ENCODE results near the gene PIGV. TPM values are rescaled to one million over a fixed set of nuclear protein-coding genes. Genes with fewer than 3 reads are reported as not detected.
A peak's percentile ranks its signal among the peaks of the same experiment; 100 is the strongest.

PIGV gene
- total RNA-seq, 1 experiment from 2014 or later, result 7.5 TPM

- Mint-ChIP-seq H3K9me3 (no peaks in the 10 kb centered on the region), H3K4me1 (peaks cover 0 to 4% of the 10 kb centered on the region in 2 experiments; a peak in 1 of 4 replicates), H3K27ac (peak overlapping the region in 1 of 3 experiments; percentile 82; a peak in 2 of 7 replicates), H3K4me3 (no peak overlapping the region), H3K27me3 (ENCODE audit: low read depth) (no peaks in the 10 kb centered on the region), H3K36me3 (ENCODE audit: insufficient read depth in 1 of 3, low read depth in 3 of 3) (peaks cover 29 to 91% (median 73%) of the 10 kb centered on the region in 3 experiments; a peak in 6 of 7 replicates)
- H3K23ac ChIP-seq (ENCODE audit: insufficient read length, low read depth, low read length), result no peak overlapping the region
- no peak overlapping the region for H3T11ph ChIP-seq (ENCODE audit: low read length)
- H2BK5ac ChIP-seq (ENCODE audit: insufficient read length, low read length), result no peak overlapping the region
- H2BK12ac ChIP-seq (ENCODE audit: insufficient read length, low read depth, low read length), result no peak overlapping the region
- H3K4me1 ChIP-seq (ENCODE audit: insufficient read depth, low read length), result no peaks in the 10 kb centered on the region
- H3K79me2 ChIP-seq (ENCODE audit: insufficient read depth, low read length), result no peaks in the 10 kb centered on the region; the same call in 1 of the 2 replicates
- TF ChIP-seq CTCF (conservative IDR thresholded peaks at IDR 0.05), result no peak
- H4K20me1 ChIP-seq (ENCODE audit: control insufficient read depth, insufficient read depth, insufficient read length), result no peaks in the 10 kb centered on the region
- no peak overlapping the region for H3K27ac ChIP-seq (ENCODE audit: insufficient read length, low read depth, low read length)
- no peak overlapping the region for H2BK20ac ChIP-seq (ENCODE audit: low read depth, low read length, poor library complexity, severe bottlenecking)
- no peak overlapping the region for H3K14ac ChIP-seq (ENCODE audit: insufficient read depth, low read length)
- DNase-seq, result no peak
- no peak overlapping the region for H3K9ac ChIP-seq (ENCODE audit: extremely low read depth, insufficient read length, low read length)
- no peak overlapping the region for H4K91ac ChIP-seq (ENCODE audit: insufficient read length, low read depth, low read length)
- no peak overlapping the region for H3K4ac ChIP-seq (ENCODE audit: low read depth, low read length)
- H4K8ac ChIP-seq (replicated peaks; ENCODE audit: insufficient read length, low read depth, low read length), result no peak overlapping the region
- H2AFZ ChIP-seq (ENCODE audit: low read length), result no peak overlapping the region
- H3K56ac ChIP-seq (ENCODE audit: insufficient read length, low read depth, low read length), result no peak overlapping the region
- no CpG with 5 or more reads among the region's 1 CpG for WGBS (ENCODE audit: extremely low coverage, insufficient read length, low lambda C conversion rate)
- H3K23me2 ChIP-seq (ENCODE audit: insufficient read length, low read depth, low read length, poor library complexity, severe bottlenecking), result no peaks in the 10 kb centered on the region
- no peak overlapping the region for H2BK120ac ChIP-seq (ENCODE audit: low read depth, low read length, poor library complexity, severe bottlenecking)
- no peak overlapping the region for H2BK15ac ChIP-seq (ENCODE audit: low read depth, low read length)
- H3K18ac ChIP-seq (ENCODE audit: insufficient read length, low read depth, low read length), result no peak overlapping the region
- H3K79me1 ChIP-seq (ENCODE audit: insufficient read depth, low read depth, low read length, poor library complexity, severe bottlenecking), result peaks cover 5% of the 10 kb centered on the region
- H4K5ac ChIP-seq (ENCODE audit: insufficient read length, low read depth, low read length), result no peak overlapping the region
- no peak overlapping the region for H2AK5ac ChIP-seq (ENCODE audit: insufficient read length, low read length)
- H3K27me3 ChIP-seq (ENCODE audit: insufficient read depth, low read length), result no peaks in the 10 kb centered on the region
- no peaks in the 10 kb centered on the region for H3K9me3 ChIP-seq (ENCODE audit: control insufficient read depth, low read depth, low read length)
- no peak overlapping the region for H3K4me2 ChIP-seq (ENCODE audit: insufficient read depth, insufficient read length, low read length)
Measured at GRCh38 chr1:26750428-26750827, 37.3 kb upstream of the PIGV start.
